Transverse colon (tissue), 4 donors: Measurements from ENCODE around the gene PPP1R27. TPM values are rescaled to one million over a fixed set of nuclear protein-coding genes. Genes with fewer than 3 reads are reported as not detected.

Source experiments
- DNase-seq: peaks from one replicate; pipeline ENCODE4 v3.0.0-alpha.2; 2019
- H3K27ac ChIP-seq, 4 donors: fragments of 200-600 bp; sonication (generic); 2 replicates each; pipeline ENCODE4 v1.5.1; 2016 to 2018; ENCODE audit warnings: inconsistent platforms in 4 of 4
- H3K27me3 ChIP-seq: fragments of 200-600 bp; sonication (generic); 2 replicates; pipeline ENCODE4 v1.5.1; 2017; ENCODE audit warnings: inconsistent platforms
- H3K36me3 ChIP-seq, 4 donors: fragments of 200-600 bp; sonication (generic); 2 replicates each; pipeline ENCODE4 v1.5.1; 2017 to 2019; ENCODE audit warnings: inconsistent platforms in 4 of 4
- H3K4me1 ChIP-seq, 4 donors: fragments of 200-600 bp; sonication (generic); 2 replicates each; pipeline ENCODE4 v1.5.1; 2017 to 2020; ENCODE audit warnings: inconsistent platforms in 4 of 4
- H3K4me3 ChIP-seq, 4 donors: fragments of 200-600 bp; sonication (generic); 1 replicate in 1 of 4; 2 replicates in 3 of 4; pipeline versions ENCODE4 v1.5.1 to v1.6.1; 2017 to 2019; ENCODE audit warnings: inconsistent platforms in 4 of 4
- H3K9me3 ChIP-seq, 2 donors: fragments of 200-600 bp; sonication (generic); 2 replicates each; pipeline ENCODE4 v1.5.1; 2017 to 2019; ENCODE audit warnings: inconsistent platforms in 2 of 2
- CTCF ChIP-seq, 5 experiments: fragments of 200-600 bp in 3 of 5; fragments of 450-650 bp in 2 of 5; sonication (generic) in 3 of 5; IDR thresholded peaks; 1 replicate in 2 of 5; 2 replicates in 3 of 5; pipeline ENCODE4 v1.5.1; 2016 to 2017; ENCODE audit warnings: antibody characterized with exemption in 5 of 5, inconsistent platforms in 3 of 5, mild to moderate bottlenecking in 2 of 5, moderate library complexity in 1 of 5
- EP300 ChIP-seq: sonication (generic); formaldehyde crosslinking; IDR thresholded peaks from one replicate; pipeline ENCODE4 v1.6.1; 2017; ENCODE audit warnings: antibody characterized with exemption, low read depth
- POLR2A ChIP-seq: fragments of 450-650 bp; IDR thresholded peaks from one replicate; pipeline ENCODE4 v1.6.1; 2016; ENCODE audit warnings: antibody characterized with exemption, mild to moderate bottlenecking, moderate library complexity
- POLR2AphosphoS5 ChIP-seq, 3 donors: sonication (generic); formaldehyde crosslinking; IDR thresholded peaks; one replicate each; pipeline ENCODE4 v1.6.1; 2016; ENCODE audit warnings: antibody characterized with exemption in 3 of 3
- WGBS, 2 donors: methylation state at CpG; one replicate each; pipeline ENCODE4 v1.1.5; 2018; ENCODE audit warnings: low coverage in 1 of 2; 5-methylcytosine and 5-hydroxymethylcytosine counted together
- in situ Hi-C, 4 donors: fragments of 200-750 bp; cut with MboI; loops; one replicate each; pipeline versions ENCODE4 v1.15.0 to v1.15.1; 2017; ENCODE audit warnings: low sequenced_read_pairs in 3 of 4, low pct_ligation_motif_present in 1 of 4, low pct_unique_long_range_greater_than_20kb in 1 of 4
- intact Hi-C: fragments of 100-400 bp; cut with DNase I; formaldehyde crosslinking; loops from one replicate; pipeline ENCODE4 v1.15.1; 2023; ENCODE audit warnings: low total_unique reads
- total RNA-seq, 4 donors: library from RNA; depleted of rRNA; stranded (reverse); fragments of >200 nt; gene quantifications; one replicate each; pipeline ENCODE4 v1.1.0, GENCODE V29; 2016

The PPP1R27 gene
- total RNA-seq, 4 donors from 2014 or later = 0.68 TPM; not detected in 3

- TF ChIP-seq CTCF (IDR thresholded peaks at IDR 0.05) (no peak), EP300 (no peak), POLR2A (peak; percentile 14), POLR2AphosphoS5 (IDR thresholded peaks at IDR 0.05) (peak in 2 of 3 donors; percentile 21 to 25)
- Histone ChIP-seq H3K4me3 (no peak overlapping the region), H3K27me3 (no peaks in the 10 kb centered on the region), H3K9me3 (no peaks in the 10 kb centered on the region), H3K4me1 (peaks cover 49 to 83% (median 65%) of the 10 kb centered on the region in 4 donors), H3K27ac (peak overlapping the region; percentile 96 to 100 (median 98)), H3K36me3 (peaks cover 0 to 4% (median 0%) of the 10 kb centered on the region in 4 donors)
- intact Hi-C loops = no loop called here
- DNase-seq = peak; percentile 33
- WGBS, 2 donors = 54% methylated on average over 28 of the region's 28 CpGs; no CpG with 5 or more reads in 1 of the 2 donors
- in situ Hi-C loops = no loop called here
Observed at GRCh38 chr17:81867991-81868673, 33.3 kb upstream of the PPP1R27 start.

GRCh38 chr17:81867170-81867990 is 32.5 kb upstream of the PPP1R27 start:
- intact Hi-C loops = no loop called here

GRCh38 chr17:81866440-81867169 is 31.8 kb upstream of the PPP1R27 start:
- Histone ChIP-seq H3K27ac (peak overlapping the region; percentile 96 to 100 (median 98)), H3K36me3 (peaks cover 0 to 4% (median 0%) of the 10 kb centered on the region in 4 donors), H3K4me3 (no peak overlapping the region), H3K27me3 (no peaks in the 10 kb centered on the region), H3K4me1 (peaks cover 45 to 86% (median 69%) of the 10 kb centered on the region in 4 donors), H3K9me3 (no peaks in the 10 kb centered on the region)
- in situ Hi-C loops (no loop called here), intact Hi-C loops (no loop called here)
- peak; percentile 30 for TF ChIP-seq POLR2A
- TF ChIP-seq CTCF (IDR thresholded peaks at IDR 0.05) = no peak
- no peak for TF ChIP-seq POLR2AphosphoS5 (IDR thresholded peaks at IDR 0.05)
- DNase-seq = no peak
- WGBS, 2 donors = 65% methylated on average over 13 of the region's 18 CpGs; no CpG with 5 or more reads in 1 of the 2 donors

More at GRCh38 chr17:81867170-81867990, 32.5 kb upstream of the PPP1R27 start:
- H3K9me3 ChIP-seq = no peaks in the 10 kb centered on the region
- no peaks in the 10 kb centered on the region for H3K27me3 ChIP-seq
- H3K4me3 ChIP-seq = no peak overlapping the region
- in situ Hi-C loops = no loop called here
- peak; percentile 63 for DNase-seq
- H3K4me1 ChIP-seq = peaks cover 44 to 84% (median 68%) of the 10 kb centered on the region in 4 donors
- peaks cover 0 to 4% (median 0%) of the 10 kb centered on the region in 4 donors for H3K36me3 ChIP-seq
- TF ChIP-seq POLR2A = peak; percentile 26
- no peak for TF ChIP-seq CTCF (IDR thresholded peaks at IDR 0.05)
- TF ChIP-seq POLR2AphosphoS5 (IDR thresholded peaks at IDR 0.05) = peak in 2 of 3 donors; percentile 12 to 53
- TF ChIP-seq EP300 = no peak
- 35% methylated on average over 19 of the region's 23 CpGs; no CpG with 5 or more reads in 1 of the 2 donors for WGBS, 2 donors
- H3K27ac ChIP-seq = peak overlapping the region; percentile 96 to 100 (median 98)
